ENCODE data around the gene ARID5B.

- TF ChIP-seq, protein P1, sequence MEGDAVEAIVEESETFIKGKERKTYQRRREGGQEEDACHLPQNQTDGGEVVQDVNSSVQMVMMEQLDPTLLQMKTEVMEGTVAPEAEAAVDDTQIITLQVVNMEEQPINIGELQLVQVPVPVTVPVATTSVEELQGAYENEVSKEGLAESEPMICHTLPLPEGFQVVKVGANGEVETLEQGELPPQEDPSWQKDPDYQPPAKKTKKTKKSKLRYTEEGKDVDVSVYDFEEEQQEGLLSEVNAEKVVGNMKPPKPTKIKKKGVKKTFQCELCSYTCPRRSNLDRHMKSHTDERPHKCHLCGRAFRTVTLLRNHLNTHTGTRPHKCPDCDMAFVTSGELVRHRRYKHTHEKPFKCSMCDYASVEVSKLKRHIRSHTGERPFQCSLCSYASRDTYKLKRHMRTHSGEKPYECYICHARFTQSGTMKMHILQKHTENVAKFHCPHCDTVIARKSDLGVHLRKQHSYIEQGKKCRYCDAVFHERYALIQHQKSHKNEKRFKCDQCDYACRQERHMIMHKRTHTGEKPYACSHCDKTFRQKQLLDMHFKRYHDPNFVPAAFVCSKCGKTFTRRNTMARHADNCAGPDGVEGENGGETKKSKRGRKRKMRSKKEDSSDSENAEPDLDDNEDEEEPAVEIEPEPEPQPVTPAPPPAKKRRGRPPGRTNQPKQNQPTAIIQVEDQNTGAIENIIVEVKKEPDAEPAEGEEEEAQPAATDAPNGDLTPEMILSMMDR (conservative IDR thresholded peaks at IDR 0.05; ENCODE audit: low read length) = no peak
- TF ChIP-seq EZH2phosphoT487 (IDR thresholded peaks at IDR 0.05; ENCODE audit: borderline replicate concordance) = no peak
Measured at GRCh38 chr10:62085821-62086220, 184.3 kb downstream of the ARID5B start.
